Activated T-cell treated with anti-CD3 and anti-CD28 coated beads, Interleukin-2, amount 50 U/mL, for 72 hours (primary cell): ENCODE measurements around the gene L3MBTL1. TPM values are rescaled to one million over a fixed set of nuclear protein-coding genes. Genes with fewer than 3 reads are reported as not detected.

Experiments
- ATAC-seq, 2 donors: fragments of 150-1000 bp; cut with Tn5 transposase; replicated peaks in 1 of 2; 2 replicates each; pipeline ENCODE4 v1.10.0; 2021; ENCODE audit warnings: moderate library complexity in 2 of 2, mild to moderate bottlenecking in 1 of 2
- DNase-seq, 2 donors: peaks; one replicate each; pipeline ENCODE4 v3.0.0; 2021 to 2022; ENCODE audit warnings: mixed read lengths in 1 of 2
- H3K27ac Mint-ChIP-seq: one replicate; pipeline ENCODE4 v1.8.0; 2022; ENCODE audit warnings: mild to moderate bottlenecking, moderate library complexity, mixed read lengths
- H3K27me3 Mint-ChIP-seq: one replicate; pipeline ENCODE4 v1.8.0; 2022; ENCODE audit warnings: low read depth, mixed read lengths
- H3K36me3 Mint-ChIP-seq, 2 donors: one replicate each; pipeline ENCODE4 v1.8.0; 2022; ENCODE audit warnings: mixed read lengths in 2 of 2, mild to moderate bottlenecking in 1 of 2; ENCODE audit not compliant: insufficient read depth in 2 of 2
- H3K4me1 Mint-ChIP-seq: one replicate; pipeline ENCODE4 v1.8.0; 2022; ENCODE audit warnings: low read depth, mixed read lengths
- H3K4me3 Mint-ChIP-seq, 2 donors: one replicate each; pipeline ENCODE4 v1.8.0; 2022; ENCODE audit warnings: mild to moderate bottlenecking in 2 of 2, mixed read lengths in 2 of 2, moderate library complexity in 2 of 2
- H3K9me3 Mint-ChIP-seq, 2 donors: one replicate each; pipeline ENCODE4 v1.8.0; 2022; ENCODE audit warnings: mixed read lengths in 2 of 2
- total RNA-seq, 2 donors: library from RNA; stranded (reverse); gene quantifications; one replicate each; pipeline ENCODE4 v1.2.3, GENCODE V29; 2022

L3MBTL1 gene
- total RNA-seq = 10 to 100 TPM; 17.7 to 20.2 TPM

DNA sequence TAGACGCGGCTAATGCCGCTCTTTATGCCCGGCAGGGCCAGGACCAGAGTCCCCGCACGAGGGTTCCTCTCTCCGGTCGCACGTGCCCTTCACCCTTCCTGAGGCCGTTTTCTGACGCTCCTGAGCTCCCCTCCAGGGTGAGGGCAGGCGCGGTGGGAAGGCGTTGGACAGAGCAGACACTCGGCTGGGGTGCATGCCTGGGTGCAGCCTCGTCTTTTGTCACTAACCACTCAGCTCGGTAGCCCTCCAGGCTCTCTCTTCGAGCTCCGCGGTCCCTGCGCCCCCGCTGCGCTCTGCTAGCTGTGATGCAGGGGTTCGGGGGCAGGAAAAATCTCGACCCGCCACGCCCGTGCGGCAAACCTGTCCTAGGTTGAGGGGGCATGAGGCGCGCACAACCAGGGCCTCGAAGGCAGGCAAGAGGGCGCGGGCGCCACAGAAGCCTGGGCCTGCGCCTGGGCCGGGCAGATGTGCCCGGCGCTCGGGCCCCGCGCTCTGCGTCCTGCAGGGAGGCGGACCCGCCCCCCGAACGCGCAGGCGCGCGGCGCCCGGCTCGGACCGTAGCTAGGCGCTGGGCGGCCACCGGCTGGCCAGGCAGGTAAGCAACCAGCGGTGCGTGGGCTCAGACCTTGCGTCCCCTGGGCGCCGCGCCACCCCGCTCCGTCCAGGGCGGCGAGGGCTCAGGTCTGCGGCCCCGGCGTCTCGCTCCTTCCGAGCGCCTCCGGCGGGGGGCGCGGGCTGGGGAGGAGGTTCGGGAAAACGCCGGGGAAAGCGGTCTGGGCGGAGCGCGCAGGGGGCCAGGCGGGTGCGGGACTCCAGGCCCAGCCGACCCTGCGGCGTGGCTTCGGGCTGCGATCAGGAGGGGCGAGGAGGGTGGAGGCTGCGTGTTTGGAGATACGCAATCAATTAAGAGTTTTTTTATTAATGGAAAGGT is at the start of gene L3MBTL1:
Gene L3MBTL1 (plus strand): TSS at position 548 of the 931 bp plus-strand sequence. CDS start 5,807 bp downstream, outside the sequence.
- peak within 1 kb of the TSS; percentile 70 to 77 for H3K4me3 Mint-ChIP-seq
- H3K9me3 Mint-ChIP-seq = no peaks in the 10 kb centered on the region
- no peak within 1 kb of the TSS for H3K27ac Mint-ChIP-seq
- H3K27me3 Mint-ChIP-seq = peaks cover 54% of the 10 kb centered on the region
- H3K36me3 Mint-ChIP-seq = no peaks in the 10 kb centered on the region
- DNase-seq (peak; percentile 40 to 48), ATAC-seq (peak; percentile 79 to 83)
- H3K4me1 Mint-ChIP-seq = no peaks in the 10 kb centered on the region

DNA sequence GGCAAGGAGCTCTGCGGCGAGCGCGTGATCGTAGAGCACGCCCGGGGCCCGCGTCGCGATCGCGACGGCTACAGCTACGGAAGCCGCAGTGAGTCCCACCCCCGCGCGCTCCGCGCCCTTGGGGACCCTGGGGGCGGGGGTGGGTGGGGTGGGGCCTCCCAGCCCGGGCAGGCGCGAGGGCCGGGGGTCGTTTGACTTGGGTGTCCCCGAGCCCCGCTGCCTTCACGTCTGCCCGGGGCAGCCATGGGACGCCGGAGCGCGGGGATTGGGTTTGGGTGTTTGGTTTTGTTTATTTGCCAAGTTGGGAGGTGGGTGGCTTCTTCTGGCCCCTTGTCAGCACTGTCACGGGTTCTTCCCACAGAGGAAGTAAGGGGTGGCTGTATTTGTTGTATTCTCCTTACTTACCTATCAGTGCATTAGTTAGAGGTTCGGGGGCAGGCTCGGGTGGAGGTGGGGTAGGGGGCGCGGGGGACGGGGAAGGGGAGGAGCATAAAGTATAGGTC is 49.0 kb upstream of the L3MBTL1 start:
- peak overlapping the region; percentile 98 for H3K27ac Mint-ChIP-seq
- peak; percentile 0 to 1 for ATAC-seq
- DNase-seq = no peak
- peaks cover 6% of the 10 kb centered on the region for H3K27me3 Mint-ChIP-seq
- peaks cover 22 to 39% of the 10 kb centered on the region in 2 donors for H3K36me3 Mint-ChIP-seq
- no peaks in the 10 kb centered on the region for H3K9me3 Mint-ChIP-seq
- H3K4me1 Mint-ChIP-seq = peaks cover 38% of the 10 kb centered on the region
- H3K4me3 Mint-ChIP-seq = peak overlapping the region; percentile 89 to 98

DNA sequence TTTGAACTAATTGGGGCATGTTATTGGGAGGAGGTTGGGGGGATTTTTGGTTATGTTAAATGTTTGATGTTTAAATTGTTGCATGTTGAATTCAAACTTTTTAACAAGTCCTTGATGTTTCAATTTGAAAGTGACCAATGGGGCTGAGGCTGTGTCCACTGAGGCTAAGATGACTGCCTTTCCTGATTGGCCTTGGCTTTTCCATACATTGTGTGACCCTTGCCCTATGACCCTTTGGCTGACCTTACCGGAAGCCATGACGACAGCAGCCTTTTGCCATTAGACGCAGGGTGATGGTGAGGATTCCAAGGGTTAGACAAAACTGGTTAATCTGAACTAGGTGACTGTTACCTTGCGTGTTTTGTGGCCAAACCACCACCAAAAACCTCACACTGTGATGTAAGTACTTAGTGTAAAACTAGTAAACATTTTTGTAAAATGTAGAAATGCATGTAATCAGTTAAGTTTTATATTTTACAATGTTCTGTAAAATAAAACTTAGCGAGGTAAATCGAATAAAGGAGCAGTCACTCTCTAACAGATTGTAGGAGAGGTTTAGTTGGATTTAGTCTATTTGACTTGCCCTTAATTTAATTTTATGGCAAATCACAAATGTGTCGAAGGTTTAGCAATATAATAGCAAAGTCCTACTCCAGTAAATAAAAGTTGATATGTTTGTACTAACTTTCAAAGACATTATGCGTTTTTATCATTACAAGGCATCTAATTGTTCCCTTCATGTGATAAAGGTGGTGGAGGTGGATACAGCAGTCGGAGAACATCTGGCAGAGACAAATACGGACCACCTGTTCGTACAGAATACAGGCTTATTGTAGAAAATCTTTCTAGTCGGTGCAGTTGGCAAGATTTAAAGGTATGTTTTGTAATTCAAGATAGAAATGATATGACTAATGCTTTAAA is 48.2 kb upstream of the L3MBTL1 start:
- DNase-seq (peak; percentile 19 to 39), ATAC-seq (no peak)
- peaks cover 24 to 46% of the 10 kb centered on the region in 2 donors for H3K36me3 Mint-ChIP-seq
- H3K27ac Mint-ChIP-seq = peak overlapping the region; percentile 98
- H3K4me1 Mint-ChIP-seq = peaks cover 44% of the 10 kb centered on the region
- no peaks in the 10 kb centered on the region for H3K9me3 Mint-ChIP-seq
- peaks cover 2% of the 10 kb centered on the region for H3K27me3 Mint-ChIP-seq
- peak overlapping the region; percentile 89 to 98 for H3K4me3 Mint-ChIP-seq

DNA sequence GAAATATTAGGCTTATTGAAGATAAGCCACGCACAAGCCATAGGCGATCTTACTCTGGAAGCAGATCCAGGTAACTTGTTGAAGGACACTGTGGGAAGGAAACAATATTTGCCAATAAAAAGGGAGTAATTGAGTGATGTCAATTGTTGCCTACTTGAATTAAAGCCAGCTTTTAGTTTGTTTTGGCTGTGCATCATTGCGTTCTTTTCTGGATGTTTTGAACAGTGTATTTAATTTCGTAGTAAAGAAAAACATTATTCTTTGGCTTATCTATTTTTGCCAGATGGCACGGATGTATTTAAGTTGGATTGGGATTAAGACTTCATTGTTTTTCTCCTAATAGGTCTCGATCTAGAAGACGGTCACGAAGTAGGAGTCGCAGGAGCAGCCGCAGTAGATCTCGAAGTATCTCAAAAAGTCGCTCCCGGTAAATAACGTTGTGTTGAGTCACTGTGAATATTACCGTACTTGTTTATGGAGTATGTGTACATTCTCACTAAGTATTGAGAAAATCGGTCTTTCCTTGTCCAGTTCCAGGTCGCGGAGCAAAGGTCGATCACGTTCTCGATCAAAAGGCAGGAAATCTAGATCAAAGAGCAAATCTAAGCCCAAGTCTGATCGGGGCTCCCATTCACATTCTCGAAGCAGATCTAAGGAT is 47.2 kb upstream of the L3MBTL1 start:
- H3K27me3 Mint-ChIP-seq = no peaks in the 10 kb centered on the region
- peaks cover 24 to 48% of the 10 kb centered on the region in 2 donors for H3K36me3 Mint-ChIP-seq
- no peaks in the 10 kb centered on the region for H3K9me3 Mint-ChIP-seq
- DNase-seq (no peak), ATAC-seq (no peak)
- H3K4me1 Mint-ChIP-seq = peaks cover 44% of the 10 kb centered on the region
- peak overlapping the region; percentile 34 to 98 for H3K4me3 Mint-ChIP-seq
- peak overlapping the region; percentile 98 for H3K27ac Mint-ChIP-seq

DNA sequence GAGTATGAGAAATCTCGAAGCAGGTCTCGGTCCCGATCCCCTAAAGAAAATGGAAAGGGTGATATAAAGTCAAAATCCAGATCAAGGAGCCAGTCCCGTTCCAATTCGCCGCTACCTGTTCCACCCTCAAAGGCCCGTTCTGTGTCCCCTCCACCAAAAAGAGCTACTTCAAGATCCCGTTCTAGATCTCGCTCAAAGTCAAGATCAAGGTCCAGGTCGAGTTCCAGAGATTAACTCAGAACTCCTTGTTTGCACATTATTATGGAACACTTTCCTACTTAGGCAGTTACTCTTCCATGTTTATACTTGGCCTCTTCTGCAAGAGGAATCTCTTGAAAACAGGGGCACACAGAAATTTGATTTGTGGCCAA is 46.7 kb upstream of the L3MBTL1 start:
- Mint-ChIP-seq H3K9me3 (no peaks in the 10 kb centered on the region), H3K27me3 (no peaks in the 10 kb centered on the region), H3K27ac (peak overlapping the region; percentile 98), H3K36me3 (peaks cover 24 to 52% of the 10 kb centered on the region in 2 donors), H3K4me3 (peak overlapping the region; percentile 34 to 98), H3K4me1 (peaks cover 44% of the 10 kb centered on the region)
- DNase-seq = no peak
- no peak for ATAC-seq

DNA sequence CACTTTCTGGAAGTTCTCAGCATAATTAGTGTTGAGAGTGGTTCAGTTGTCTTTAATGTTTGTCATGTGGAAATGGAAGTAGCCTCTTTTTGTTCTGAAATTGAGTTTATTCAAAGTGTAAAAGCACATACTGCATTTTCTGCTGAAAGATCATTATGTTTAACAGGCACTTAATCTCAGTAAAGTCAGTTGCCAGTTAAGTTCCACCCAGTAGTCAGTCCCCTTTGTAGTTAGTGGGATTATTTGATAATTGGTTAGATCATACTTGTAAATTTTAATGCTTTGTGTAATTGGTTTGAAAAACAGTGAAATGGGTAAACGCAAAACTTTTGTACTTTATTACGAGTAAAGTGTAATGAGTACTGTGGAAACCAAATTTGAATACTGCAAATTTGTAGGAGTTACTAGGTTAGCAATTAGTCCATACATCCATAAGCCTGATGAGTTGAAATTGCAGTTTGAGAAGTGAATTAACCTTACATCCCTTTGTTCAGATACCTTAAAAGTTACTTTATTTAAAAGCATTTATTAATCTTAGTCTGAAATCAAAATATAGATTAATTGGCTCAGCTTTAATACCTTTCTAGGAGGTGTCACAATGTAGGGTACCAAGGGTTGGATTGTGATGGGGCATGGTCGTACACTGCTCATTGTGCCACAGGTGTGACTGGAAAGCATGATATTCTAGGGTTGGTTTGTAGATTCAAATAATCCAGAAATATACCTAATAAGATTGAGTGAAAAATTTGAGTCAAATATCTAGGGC is 45.4 kb upstream of the L3MBTL1 start:
- Mint-ChIP-seq H3K4me3 (no peak overlapping the region), H3K4me1 (peaks cover 38% of the 10 kb centered on the region), H3K27me3 (no peaks in the 10 kb centered on the region), H3K36me3 (peaks cover 28 to 52% of the 10 kb centered on the region in 2 donors), H3K9me3 (no peaks in the 10 kb centered on the region), H3K27ac (peak overlapping the region; percentile 86)
- ATAC-seq (no peak), DNase-seq (no peak)

DNA sequence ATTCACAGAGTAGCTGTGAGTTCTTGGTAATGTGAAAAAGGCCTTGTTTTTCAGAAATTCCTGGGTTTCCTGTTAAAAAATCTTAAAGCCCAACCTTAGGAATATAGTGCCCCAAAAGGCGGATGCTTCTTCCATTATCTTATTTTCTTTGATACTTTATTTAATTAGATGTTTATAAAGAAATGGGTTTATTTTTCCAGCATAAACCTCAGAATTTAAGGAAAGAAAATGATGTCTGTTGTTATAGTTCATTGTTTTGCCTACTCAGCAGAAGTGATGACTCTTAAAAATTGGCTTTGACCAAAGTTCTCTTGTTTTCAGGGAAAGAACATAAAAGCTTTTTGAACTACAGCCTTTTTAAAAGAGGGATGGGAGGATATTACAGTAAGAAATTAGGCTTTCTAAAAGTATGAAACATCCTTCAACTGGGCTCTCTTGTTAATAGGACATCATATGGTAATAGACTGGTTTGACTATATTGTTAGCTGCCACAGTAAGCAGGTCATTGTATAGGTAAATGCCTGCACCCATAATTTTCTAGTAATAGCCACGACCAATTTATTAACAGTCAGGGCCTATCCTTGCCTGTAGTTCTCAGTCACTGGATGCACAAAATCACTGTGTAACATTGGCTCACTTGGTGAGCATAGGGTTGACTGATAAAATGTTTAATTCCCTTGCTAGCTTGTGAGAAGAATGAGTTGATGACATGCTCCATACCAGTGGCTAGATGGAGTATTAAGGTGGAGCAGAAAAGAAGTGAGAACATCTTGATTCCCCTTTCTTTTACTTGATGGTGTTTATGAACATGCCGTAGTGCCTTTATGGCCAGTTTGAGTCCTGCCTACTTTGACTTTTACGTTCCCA is 44.6 kb upstream of the L3MBTL1 start:
- Mint-ChIP-seq H3K36me3 (peaks cover 28 to 54% of the 10 kb centered on the region in 2 donors), H3K27ac (peak overlapping the region; percentile 47), H3K4me1 (peaks cover 37% of the 10 kb centered on the region), H3K27me3 (no peaks in the 10 kb centered on the region), H3K4me3 (peak overlapping the region in 1 of 2 donors; percentile 3), H3K9me3 (no peaks in the 10 kb centered on the region)
- DNase-seq = no peak
- ATAC-seq = no peak

DNA sequence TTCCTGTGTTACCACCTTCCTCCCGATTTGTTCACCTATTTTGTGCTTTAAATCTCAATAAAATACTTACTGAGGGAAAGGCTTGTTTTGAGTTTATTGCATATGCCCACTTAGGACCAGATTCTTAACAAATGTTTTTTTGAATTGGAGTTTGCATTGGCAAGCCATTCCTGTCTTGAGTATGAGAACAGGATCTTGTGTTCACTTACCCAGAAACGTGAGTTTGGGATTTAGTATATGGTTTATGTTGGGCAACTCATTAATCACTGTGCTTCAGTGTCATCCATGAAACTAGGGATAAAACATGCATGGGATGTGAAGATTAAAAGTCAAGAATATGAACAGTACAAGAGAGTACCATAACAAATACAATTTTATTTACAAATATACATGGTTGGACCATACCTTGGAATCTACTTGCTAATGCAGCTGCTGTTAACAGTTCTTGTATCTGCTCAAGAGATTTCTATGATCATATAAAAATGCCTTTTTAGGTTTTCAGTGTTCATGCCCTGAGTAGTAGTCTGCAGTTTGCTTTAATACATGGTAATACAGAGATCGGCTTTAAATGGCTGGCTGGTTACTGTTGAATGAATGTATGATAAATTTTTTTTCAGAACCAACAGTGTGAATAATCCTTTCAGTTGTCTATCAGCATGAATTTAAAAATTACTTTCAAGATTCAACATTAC is 43.8 kb upstream of the L3MBTL1 start:
- peaks cover 26 to 51% of the 10 kb centered on the region in 2 donors for H3K36me3 Mint-ChIP-seq
- no peaks in the 10 kb centered on the region for H3K27me3 Mint-ChIP-seq
- DNase-seq (no peak), ATAC-seq (no peak)
- peaks cover 37% of the 10 kb centered on the region for H3K4me1 Mint-ChIP-seq
- H3K27ac Mint-ChIP-seq = peak overlapping the region; percentile 50
- H3K9me3 Mint-ChIP-seq = no peaks in the 10 kb centered on the region
- H3K4me3 Mint-ChIP-seq = peak overlapping the region in 1 of 2 donors; percentile 3

DNA sequence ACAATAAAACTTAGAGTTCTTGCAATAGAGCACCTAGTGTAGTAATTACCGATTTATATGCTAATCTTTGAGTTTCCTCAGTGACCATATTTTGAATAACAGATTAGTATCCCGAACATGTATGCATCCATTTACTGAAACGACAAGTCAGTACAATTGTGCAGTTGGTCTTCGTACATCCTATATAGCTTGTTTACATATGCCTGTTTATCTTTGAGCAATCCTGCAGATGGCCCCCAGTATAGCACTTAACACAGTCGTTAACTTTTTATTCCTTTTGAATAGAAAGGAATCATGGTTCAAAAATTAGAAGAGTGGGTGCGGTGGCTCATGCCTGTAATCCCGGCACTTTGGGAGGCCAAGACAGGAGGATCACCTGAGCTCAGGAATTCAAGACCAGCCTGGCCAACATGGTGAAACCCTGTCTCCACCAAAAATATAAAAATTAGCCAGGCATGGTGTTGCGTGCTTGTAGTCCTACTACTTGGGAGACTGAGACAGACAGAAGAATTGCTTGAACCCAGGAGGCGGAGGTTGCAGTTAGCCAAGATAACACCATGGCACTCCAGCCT is 43.2 kb upstream of the L3MBTL1 start:
- H3K4me3 Mint-ChIP-seq = no peak overlapping the region
- no peaks in the 10 kb centered on the region for H3K27me3 Mint-ChIP-seq
- H3K27ac Mint-ChIP-seq = peak overlapping the region; percentile 50
- H3K9me3 Mint-ChIP-seq = no peaks in the 10 kb centered on the region
- DNase-seq (no peak), ATAC-seq (peak in 1 of 2 donors; percentile 9)
- H3K36me3 Mint-ChIP-seq = peaks cover 23 to 50% of the 10 kb centered on the region in 2 donors
- H3K4me1 Mint-ChIP-seq = peaks cover 37% of the 10 kb centered on the region

DNA sequence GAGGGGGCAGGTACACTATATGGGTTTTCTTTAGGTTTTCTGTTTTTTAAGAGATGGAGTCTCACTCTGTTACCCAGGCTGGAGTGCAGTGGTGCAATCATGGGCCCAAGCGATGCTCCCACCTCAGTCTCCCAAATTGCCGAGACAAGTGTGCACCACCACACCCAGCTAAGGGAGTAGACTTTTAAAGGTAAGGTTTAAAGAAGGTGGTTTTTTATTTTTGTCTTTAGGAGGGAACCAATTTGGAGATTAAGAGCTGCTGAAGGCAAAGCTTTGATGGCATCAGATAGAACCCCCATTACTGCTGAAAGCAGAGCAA is 41.9 kb upstream of the L3MBTL1 start:
- H3K27me3 Mint-ChIP-seq = no peaks in the 10 kb centered on the region
- H3K36me3 Mint-ChIP-seq = peaks cover 19 to 41% of the 10 kb centered on the region in 2 donors
- peaks cover 24% of the 10 kb centered on the region for H3K4me1 Mint-ChIP-seq
- ATAC-seq (peak in 1 of 2 donors; percentile 22), DNase-seq (no peak)
- no peaks in the 10 kb centered on the region for H3K9me3 Mint-ChIP-seq
- no peak overlapping the region for H3K4me3 Mint-ChIP-seq
- no peak overlapping the region for H3K27ac Mint-ChIP-seq

DNA sequence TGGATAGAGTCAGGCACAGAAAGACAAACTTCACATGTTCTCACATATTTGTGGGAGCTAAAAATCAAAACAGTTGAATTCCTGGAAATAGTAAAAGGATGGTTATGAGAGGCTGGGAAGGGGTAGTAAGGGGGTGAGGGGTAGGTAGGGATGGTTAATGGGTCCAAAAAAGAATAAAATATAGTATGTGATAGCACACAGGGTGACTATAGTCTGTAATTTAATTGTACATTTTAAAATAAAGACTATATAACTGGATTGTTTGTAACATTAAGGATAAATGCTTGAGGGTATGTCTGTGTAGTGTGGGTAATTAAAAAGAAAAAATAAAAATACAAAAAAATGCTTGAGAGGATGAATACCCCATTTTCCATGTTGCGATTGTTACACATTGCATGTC is 39.9 kb upstream of the L3MBTL1 start:
- no peak for DNase-seq
- Mint-ChIP-seq H3K36me3 (peaks cover 11 to 27% of the 10 kb centered on the region in 2 donors), H3K9me3 (no peaks in the 10 kb centered on the region), H3K27me3 (no peaks in the 10 kb centered on the region), H3K4me1 (peaks cover 10% of the 10 kb centered on the region), H3K4me3 (no peak overlapping the region), H3K27ac (no peak overlapping the region)
- no peak for ATAC-seq
